HG03066 (cell line): ENCODE data around the gene ARGLU1.

Experiments
- ATAC-seq: cut with Tn5 transposase; IDR thresholded peaks from one replicate; pipeline ENCODE4 v1.9.1; 2021; ENCODE audit warnings: low read depth; ENCODE audit not compliant: unreplicated experiment

Gene ARGLU1

DNA sequence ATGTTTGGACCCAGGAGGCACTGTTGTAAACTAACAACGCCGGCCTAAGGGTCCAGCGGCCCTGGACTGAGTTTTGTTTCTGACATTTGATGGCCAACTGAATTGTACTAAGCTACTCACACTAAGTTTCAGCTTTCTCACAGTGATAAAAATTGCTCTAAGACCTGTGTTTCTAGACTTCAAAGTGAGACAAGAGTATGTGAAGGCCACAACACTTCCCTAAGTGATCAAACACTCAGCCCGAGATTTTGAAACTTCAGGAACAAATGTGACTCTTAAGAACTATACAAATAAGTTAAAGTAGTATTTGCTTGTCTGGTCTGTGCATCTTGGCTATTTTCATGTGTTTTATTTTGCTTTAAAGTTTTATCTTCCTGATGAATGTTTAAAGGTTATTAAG is 62.6 kb downstream of the ARGLU1 start:
- no peak for ATAC-seq

DNA sequence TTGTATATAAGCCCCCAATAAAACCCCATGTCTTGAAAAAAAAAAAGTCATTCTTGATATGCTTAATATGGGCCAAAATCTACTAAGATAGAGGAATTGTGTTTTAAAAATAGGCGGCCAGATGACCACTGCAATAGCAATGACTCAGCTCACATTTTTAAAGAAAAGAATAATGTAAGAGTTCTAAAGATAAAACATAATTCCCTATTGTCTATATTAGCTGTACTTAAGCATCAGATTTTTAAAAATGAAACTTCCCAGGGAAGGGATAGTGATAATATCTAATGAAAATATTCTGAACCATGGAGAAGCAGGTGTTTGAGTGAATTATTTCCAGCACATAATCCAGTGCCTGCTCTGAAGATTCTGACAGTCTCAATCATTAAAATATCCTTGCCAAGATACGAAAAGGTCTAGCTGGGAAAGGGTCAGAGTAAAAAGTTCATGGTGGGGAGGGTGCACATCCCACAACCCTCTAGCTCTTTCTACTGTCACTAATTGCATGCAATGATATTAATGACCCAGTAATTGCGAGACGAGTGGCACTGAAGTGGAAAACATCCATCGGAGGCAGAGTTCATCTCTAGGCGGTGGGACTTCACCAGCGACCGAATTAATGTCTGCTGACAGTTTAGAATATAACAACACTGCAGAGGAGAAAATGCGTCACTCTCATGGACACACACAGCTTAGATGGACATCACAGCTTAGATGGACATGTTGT is 64.0 kb downstream of the ARGLU1 start:
- ATAC-seq = no peak

DNA sequence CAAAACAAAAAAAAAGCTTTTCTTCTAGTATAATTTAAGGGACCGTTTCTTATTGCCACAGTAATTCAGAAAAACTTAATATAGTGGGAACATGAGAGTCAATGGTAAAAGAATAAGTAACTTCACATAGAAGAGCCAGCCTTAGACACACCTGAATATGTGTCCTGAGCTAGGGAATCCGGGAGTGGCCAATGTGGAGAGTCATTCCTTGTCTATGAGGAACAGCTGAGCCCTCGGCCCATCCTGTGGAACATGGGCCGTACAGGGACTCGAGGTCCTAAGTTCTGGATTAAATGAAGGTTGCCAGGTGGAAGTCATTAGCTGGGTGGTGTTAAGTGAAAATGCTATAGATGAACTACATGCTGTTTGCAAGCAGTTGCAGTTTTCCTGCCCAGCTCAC is 64.7 kb downstream of the ARGLU1 start:
- no peak for ATAC-seq

DNA sequence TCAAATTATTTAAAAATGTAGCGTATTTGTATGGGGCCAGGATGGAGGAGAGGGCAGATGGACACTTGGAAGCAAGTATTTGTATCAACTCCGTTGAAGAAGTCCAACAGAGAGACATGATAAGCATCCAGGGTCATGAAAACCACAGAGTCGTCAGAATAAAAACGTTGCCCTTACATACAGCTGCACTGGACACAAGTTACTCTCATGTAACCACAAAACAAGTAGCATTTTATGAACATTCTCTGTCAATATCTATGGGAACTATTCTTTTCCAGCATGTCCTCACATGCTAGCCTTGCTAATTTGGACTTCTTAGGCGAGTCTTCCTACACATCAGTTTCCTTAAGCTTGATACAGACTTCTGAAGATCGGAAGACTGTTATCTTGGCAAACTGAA is 67.5 kb downstream of the ARGLU1 start:
- ATAC-seq = no peak

DNA sequence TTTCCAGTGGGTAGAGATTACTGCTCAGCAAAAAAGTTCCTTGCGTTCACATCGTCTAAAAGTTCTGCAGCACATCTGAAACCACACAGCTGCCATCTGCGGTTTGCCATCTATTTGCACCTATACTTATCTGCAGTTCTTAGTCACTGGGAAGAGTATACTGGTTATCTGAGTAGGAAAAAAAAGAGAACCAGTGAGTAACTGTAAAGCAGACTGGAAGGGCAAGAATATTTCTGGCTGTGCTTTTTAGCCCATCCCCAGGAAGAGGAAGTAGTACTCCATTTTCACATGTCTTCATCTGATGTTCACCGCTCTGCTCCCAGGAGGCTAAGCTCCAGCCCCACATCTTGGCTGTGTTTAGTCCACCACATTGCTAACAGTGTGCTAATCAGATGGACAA is 68.0 kb downstream of the ARGLU1 start:
- no peak for ATAC-seq

DNA sequence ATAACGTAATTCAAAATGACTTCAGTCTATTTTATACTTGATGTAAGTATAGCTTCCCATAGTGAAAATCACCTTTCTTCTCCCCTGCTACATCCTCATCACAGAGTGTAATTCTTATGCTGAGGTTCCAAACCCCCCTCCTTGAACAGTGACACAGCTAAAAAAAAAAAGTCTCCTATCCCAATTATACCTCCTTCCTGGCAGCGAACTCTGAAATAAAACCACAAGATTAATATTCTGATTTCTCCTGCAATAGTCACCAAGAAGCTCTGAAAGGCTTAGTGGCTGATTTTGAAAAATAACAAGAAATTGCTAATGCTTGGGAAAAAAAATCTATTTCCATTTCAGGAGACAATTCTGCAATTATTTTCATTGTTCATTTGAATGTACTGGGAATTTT is 68.8 kb downstream of the ARGLU1 start:
- ATAC-seq = no peak

DNA sequence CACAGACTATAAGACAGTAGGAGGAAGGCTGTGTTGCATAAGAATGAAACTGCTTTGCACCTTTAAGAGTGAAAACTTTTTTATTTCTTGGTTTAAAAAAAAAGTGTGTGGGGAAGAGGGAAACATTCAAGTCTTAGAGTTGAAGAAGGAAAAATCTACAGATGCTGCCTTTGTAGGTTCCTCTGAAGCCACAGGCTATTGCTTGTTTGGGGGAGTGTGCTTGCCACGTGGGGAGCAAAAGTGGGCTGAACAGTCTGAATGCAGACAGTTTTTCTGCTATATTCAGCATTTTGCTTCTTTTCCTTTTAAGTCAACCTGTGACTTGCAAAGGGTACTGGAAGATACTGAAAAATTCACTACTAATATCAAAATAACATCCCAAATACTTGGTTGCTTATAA is 69.4 kb downstream of the ARGLU1 start:
- ATAC-seq = no peak

DNA sequence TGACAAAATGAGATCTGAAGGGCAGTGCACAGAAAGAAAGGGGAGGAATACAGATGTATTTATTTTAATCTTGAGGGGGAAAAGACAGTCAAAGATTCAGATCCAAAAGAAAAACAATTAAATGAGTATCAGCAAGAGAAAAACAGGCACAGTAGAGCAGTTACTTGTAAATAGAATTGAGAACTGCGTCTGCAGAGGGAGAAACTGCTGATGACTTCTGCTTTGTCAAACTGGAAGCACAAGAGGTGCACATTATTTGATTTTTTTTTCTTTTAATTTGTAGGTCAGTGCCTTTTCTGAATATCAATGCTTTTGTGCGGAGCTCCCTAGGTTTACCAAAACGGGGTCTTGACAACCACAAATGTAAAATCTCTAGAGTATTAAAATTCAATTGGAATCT is 69.8 kb downstream of the ARGLU1 start:
- ATAC-seq = no peak

DNA sequence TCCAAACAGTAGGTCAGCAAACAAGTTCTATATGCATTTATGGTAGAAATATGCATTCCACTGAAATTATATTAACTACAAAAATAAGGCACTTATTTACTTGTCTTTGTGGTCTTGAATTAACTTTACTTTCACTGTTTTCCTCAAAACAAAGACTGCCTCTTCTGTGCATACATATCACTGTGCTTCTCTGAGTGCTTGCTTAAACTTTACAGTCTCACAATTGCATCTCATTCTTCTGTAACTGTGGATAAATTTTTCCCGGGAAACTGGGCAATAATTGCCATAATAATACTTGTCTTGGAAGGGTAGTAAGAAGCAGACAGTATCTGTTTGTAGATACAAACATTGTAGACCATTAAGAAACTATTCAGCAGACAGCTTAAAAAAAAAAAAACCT is 70.9 kb downstream of the ARGLU1 start:
- ATAC-seq = no peak

DNA sequence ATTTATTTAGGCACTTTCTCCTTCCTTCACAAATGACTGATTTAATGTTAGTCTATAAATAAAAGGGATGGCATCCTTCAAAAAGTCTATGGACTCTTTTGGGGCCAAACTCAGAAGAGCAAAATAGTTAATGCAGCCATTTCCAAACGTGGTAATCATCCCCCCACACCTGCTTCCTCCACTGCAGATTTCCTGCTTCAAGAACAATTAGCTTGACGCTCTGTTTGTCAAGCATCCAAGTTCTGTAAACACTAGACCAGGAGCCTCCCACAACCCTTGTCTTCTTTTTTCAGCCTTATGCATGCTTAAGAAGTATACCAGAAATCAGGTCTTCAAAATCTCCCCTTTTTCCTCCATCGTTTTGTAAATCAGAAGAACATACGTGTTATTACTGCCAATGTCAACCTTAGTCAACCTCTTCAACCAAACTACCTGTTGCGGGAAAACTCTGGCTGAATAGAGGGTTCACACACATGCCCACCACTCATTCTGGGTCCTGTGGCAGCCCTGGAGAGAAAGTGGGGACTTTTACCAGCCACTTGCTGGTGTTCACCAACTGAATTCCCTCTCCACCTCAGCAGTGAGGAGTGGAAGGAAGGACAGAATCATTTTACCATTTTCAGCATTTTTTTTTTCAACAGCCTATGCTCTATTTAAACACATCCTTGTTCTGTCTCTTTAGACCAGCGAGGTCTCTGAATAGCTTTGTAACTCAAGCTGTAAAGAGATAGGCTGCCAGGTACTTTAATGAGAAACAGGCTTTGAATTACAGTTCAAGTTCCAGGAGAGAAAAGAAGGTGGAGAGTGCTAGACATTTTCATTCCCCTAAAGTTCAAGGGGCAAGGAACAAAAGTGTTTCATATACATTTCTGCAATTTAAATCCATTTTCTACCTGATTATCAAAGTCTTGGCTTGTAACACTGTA is 71.6 kb downstream of the ARGLU1 start:
- no peak for ATAC-seq

DNA sequence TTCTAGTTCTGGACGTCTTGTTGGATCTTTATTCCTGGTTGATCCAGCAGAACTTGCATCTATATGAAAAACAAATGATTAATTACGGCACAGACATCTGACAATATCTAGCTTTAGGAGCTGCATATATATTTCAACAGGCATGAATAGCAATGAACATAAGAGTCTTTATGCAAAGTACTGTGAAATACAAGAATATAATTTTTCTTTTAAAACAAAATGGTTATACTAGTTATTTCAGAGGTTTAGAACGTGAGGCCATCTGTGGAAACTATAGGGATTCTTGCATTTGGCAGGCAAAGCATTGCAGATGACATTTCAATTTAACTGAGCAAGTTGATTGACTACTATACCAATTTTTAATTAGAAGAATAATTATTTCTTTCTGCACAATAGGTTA is 73.0 kb downstream of the ARGLU1 start:
- ATAC-seq = no peak

DNA sequence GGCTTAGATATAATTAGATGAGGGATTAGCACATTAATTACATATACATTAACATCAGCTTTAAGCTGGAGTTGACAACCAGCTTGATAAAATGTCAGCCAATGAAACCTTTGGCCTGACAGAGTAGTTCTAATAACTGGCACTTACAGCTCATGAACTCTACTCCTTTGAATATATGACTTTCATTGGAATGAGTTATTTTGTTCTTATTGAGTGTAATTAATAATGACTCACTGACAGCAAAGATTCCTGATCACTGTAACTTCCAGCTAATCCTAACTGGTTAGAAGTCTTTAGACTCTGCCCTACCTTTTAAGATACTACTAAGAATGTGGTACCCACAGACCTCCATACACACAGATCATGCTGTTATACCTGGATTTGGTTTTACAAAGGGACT is 73.4 kb downstream of the ARGLU1 start:
- no peak for ATAC-seq

DNA sequence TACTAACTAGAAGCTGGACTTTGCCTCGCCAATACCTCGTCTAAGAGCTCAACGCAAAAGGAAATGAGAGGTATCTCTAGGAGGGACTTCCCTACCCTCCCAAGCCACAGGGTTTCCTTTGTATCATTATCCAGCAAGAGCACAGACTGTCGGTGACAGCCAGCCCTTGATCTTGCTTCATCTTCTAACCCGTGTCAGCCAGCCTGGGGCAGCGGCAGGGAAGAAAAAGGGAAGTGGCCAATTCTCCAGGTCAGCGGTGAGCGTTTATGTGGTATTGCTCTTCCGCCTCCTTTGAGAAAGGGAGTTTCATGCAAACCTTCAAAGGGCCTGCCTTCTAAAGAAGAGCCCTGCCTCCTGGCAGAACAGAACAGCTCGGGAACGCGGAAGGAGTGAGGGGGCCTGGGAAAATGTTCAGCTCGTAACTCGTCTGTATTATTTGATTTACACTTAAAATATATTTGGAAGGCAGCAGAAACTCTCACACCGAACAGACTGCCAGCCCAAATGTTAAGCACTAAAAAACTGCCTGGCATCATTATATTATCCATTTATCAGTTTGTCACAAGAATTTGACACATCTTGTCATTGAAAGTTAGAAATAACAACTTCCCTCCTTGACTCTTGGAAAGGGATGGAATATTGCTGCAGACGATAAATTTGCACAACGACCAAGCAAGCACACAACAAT is 74.3 kb downstream of the ARGLU1 start:
- peak; percentile 78 for ATAC-seq

DNA sequence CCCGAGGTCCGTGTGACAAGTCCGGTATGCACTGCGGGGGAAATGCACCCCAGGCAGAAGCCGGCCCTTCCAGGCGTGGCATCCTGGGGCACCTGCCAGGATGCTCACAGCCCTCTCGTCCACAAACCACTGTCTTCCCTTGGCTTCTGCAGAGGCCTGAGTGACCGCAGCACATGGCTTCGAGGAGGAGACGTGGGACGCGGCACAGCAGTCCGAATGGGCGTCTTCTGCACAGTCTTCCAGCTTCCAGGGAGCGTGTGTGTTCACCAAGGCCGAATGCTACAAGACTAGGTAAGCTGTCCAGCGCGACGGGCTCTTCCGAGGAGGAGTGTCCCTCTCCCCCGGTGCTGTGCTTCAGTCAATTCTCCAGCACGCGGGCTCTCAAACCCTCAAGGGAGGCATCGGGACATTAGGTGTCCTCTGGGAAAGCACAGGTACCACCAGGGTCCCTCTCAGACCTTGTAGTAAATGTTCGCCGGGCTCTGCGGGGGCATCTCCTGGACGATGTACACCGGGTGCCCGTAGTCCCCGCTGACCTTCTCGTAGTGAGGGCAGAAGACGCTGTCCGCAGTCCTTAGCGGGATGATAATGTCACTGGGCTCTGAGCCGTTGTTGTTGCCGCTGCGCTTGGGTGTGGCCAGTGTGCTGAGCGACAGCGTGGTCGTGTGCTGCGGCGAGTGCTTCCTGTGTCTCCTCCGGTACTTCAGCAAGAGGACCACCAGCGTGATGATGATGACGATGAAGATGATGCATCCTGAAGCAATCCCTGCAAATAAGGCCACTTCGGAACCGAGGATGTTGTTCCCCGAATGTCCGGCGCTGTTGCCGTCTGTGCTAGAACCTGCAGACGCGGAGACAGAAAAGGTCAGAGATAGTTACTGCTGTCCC is 75.1 kb downstream of the ARGLU1 start:
- no peak for ATAC-seq

DNA sequence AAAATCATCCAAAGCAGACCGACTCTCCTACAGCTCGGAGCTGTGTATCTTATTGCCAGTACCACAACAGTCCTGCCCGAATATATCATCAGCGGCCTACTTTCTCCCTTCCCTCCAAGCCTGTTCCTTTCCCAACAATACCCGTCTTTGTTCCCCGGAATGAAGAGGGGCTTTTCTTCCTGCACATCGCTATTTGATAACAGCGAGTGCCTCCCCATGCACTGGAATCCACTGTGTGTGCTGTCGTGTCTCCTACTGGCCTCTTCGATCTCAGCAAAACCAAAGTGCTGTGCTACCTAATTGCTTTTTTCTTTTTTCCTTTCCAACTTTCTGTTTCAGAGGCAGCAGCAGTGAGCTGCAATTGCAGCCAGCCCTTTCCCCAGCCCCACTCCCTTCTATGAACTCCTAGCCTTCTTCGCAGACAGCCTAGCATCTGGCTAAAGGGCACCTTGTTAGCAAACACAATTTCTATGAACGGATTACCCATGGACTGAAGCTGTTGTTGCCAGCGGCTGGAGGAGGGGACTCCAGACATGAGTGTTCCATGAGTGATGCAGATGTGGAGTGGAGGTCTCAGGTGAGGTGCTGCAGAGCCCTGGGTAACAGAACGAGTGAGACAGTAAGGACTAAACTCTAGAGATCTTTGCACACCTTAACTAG is 75.9 kb downstream of the ARGLU1 start:
- ATAC-seq = no peak
